Fibroblast of pulmonary artery (primary cell): ENCODE data around the gene PCLAF.

Experiments used
- DNase-seq: peaks from one replicate; pipeline ENCODE4 v3.0.0-alpha.2; 2010; ENCODE audit warnings: low read depth
- H3K4me3 ChIP-seq: replicated peaks from 2 replicates; pipeline ENCODE4 v1.5.1; 2011; ENCODE audit warnings: low read depth, mild to moderate bottlenecking, control low read depth, low read length, moderate library complexity
- TF ChIP-seq, protein P1 (sequence below): IDR thresholded peaks from 2 replicates; pipeline ENCODE4 v1.5.1; 2011; ENCODE audit warnings: mild to moderate bottlenecking, control low read depth, low read length, inconsistent platforms; ENCODE audit errors: missing control alignments

Gene PCLAF

DNA sequence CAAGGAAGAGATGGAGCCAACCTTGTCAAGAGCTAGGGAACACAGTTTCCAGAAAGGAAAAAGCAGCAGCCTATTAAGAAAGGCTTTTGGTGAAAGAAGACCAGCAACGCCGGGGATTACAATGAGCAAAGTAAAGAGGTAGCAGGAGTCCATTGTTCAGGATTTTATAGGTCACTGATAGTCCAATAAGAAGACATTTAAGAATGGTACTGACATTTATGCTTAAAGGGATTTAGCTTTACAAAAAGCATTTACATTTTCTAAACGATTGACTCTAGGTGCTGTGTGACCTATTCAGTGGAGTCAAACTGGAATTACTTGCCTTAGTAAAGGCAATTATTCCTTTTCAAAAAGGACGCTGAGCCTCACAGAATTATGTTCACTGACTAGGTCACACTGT is 66.0 kb downstream of the PCLAF start:
- TF ChIP-seq, protein P1, sequence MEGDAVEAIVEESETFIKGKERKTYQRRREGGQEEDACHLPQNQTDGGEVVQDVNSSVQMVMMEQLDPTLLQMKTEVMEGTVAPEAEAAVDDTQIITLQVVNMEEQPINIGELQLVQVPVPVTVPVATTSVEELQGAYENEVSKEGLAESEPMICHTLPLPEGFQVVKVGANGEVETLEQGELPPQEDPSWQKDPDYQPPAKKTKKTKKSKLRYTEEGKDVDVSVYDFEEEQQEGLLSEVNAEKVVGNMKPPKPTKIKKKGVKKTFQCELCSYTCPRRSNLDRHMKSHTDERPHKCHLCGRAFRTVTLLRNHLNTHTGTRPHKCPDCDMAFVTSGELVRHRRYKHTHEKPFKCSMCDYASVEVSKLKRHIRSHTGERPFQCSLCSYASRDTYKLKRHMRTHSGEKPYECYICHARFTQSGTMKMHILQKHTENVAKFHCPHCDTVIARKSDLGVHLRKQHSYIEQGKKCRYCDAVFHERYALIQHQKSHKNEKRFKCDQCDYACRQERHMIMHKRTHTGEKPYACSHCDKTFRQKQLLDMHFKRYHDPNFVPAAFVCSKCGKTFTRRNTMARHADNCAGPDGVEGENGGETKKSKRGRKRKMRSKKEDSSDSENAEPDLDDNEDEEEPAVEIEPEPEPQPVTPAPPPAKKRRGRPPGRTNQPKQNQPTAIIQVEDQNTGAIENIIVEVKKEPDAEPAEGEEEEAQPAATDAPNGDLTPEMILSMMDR: no peak
- no peak overlapping the region for H3K4me3 ChIP-seq
- no peak for DNase-seq

DNA sequence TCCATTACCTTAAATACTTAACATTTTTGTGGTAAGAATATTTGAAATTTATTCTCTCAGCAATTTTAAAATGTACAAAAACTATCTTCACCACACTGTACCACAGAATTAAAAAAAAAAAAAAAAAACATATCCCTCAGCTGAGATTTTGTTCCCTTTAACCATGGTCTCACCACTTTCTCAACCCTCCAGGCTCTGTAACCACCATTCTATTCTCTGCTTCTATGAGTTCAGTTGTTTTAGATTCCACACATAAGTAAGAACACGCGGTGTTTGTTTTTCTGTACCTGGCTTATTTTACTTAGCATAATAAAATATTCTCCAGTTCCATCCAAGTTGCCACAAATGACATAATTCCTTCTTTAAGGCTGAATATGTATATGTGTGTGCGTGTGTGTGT is 66.8 kb downstream of the PCLAF start:
- no peak for DNase-seq
- TF ChIP-seq, protein P1: no peak
- no peak overlapping the region for H3K4me3 ChIP-seq
